Muscle of back (tissue), 11 donors: ENCODE data around the gene CD248. TPM values are rescaled to one million over a fixed set of nuclear protein-coding genes. Genes with fewer than 3 reads are reported as not detected.

Source experiments
- DNase-seq, 3 donors: peaks; one replicate each; pipeline versions ENCODE4 v3.0.0 to v3.0.0-alpha.2; 2013
- polyA plus RNA-seq, 10 donors: library from polyadenylated mRNA; unstranded; fragments of 120-200 nt; gene quantifications; one replicate each; pipeline ENCODE4 v1.2.1, GENCODE V29; 2013; ENCODE audit not compliant: insufficient read length in 10 of 10

CD248 gene
- polyA plus RNA-seq, 10 donors, result 68.8 to 142 (median 96.3) TPM

- no peak for DNase-seq
Observed at GRCh38 chr11:66291303-66291705, 25.5 kb downstream of the CD248 start.

- no peak for DNase-seq
Observed at GRCh38 chr11:66290330-66290621, 26.6 kb downstream of the CD248 start.

- DNase-seq, result peak in 1 of 3 donors; percentile 79
Observed at GRCh38 chr11:66289548-66290329, 27.1 kb downstream of the CD248 start.

GRCh38 chr11:66288671-66289547, 27.9 kb downstream of the CD248 start, which contains the start of gene YIF1A:
Gene YIF1A (minus strand): TSS chr11:66289143. CDS start chr11:66288985, 158 bp downstream.
- DNase-seq, result peak; percentile 99 to 100 (median 100)

- DNase-seq, result no peak
Observed at GRCh38 chr11:66287889-66288670, 28.8 kb downstream of the CD248 start.

- DNase-seq, result no peak
Observed at GRCh38 chr11:66287211-66287888, 29.5 kb downstream of the CD248 start.

GRCh38 chr11:66286699-66287098, 30.1 kb downstream of the CD248 start:
- DNase-seq, result no peak

- DNase-seq, result peak in 1 of 3 donors; percentile 8
Observed at GRCh38 chr11:66285250-66285947, 31.4 kb downstream of the CD248 start.

GRCh38 chr11:66284526-66285078, 32.2 kb downstream of the CD248 start:
- DNase-seq, result peak in 1 of 3 donors; percentile 2

GRCh38 chr11:66283461-66284105, 33.3 kb downstream of the CD248 start:
- DNase-seq, result peak in 1 of 3 donors; percentile 22

- peak; percentile 91 to 97 (median 97) for DNase-seq
Observed at GRCh38 chr11:66282468-66283455, 34.1 kb downstream of the CD248 start.

- DNase-seq, result no peak
Observed at GRCh38 chr11:66281776-66282467, 34.9 kb downstream of the CD248 start.

GRCh38 chr11:66281001-66281400, 35.8 kb downstream of the CD248 start:
- DNase-seq, result no peak

GRCh38 chr11:66280428-66280827, 36.4 kb downstream of the CD248 start:
- DNase-seq, result no peak

GRCh38 chr11:66279092-66279734, 37.6 kb downstream of the CD248 start:
- DNase-seq, result no peak

GRCh38 chr11:66278363-66279091, 38.3 kb downstream of the CD248 start:
- DNase-seq, result no peak
